Measurements from ENCODE around the gene DDX4.

The DDX4 gene

GRCh38 chr5:55855509-55855908 is 117.6 kb downstream of the DDX4 start:
- H3K4me2 ChIP-seq (ENCODE audit: insufficient read depth, low read length, poor library complexity, severe bottlenecking), result no peak overlapping the region
- H2BK15ac ChIP-seq (ENCODE audit: low read length), result no peak overlapping the region
- no peaks in the 10 kb centered on the region for H3K36me3 ChIP-seq (replicated peaks in 1 of 2; ENCODE audit: control insufficient read depth in 2 of 2, insufficient read depth in 2 of 2, low read length in 2 of 2)
- H3K23ac ChIP-seq (ENCODE audit: low read depth, low read length, poor library complexity), result no peak overlapping the region
- H2BK120ac ChIP-seq (ENCODE audit: low read depth, low read length), result no peak overlapping the region
- no peak overlapping the region for H3K9ac ChIP-seq (ENCODE audit: low read depth, low read length, poor library complexity)
- H3K14ac ChIP-seq (ENCODE audit: low read length), result no peak overlapping the region
- no CpG with 5 or more reads among the region's 5 CpGs for WGBS, 2 donors (ENCODE audit: extremely low coverage in 2 of 2, insufficient read length in 2 of 2, insufficient replicate concordance in 1 of 2)
- no peak overlapping the region for H3K4ac ChIP-seq (ENCODE audit: low read length)
- no peaks in the 10 kb centered on the region for H3K27me3 ChIP-seq (ENCODE audit: control insufficient read depth in 3 of 3, insufficient read depth in 3 of 3, low read depth in 1 of 3, low read length in 3 of 3)
- peak overlapping the region; percentile 1 for H3K18ac ChIP-seq (ENCODE audit: low read length)
- no peak overlapping the region for H3K4me3 ChIP-seq (ENCODE audit: low read length in 2 of 2)
- peaks cover 0 to 8% of the 10 kb centered on the region in 2 donors for H3K4me1 ChIP-seq (ENCODE audit: control insufficient read depth in 2 of 2, insufficient read depth in 1 of 2, low read depth in 1 of 2, low read length in 2 of 2)
- H3K9me3 ChIP-seq (replicated peaks in 1 of 2; ENCODE audit: control insufficient read depth in 2 of 2, insufficient read depth in 1 of 2, low read depth in 1 of 2, low read length in 2 of 2), result no peaks in the 10 kb centered on the region
- no peak overlapping the region for H4K91ac ChIP-seq (ENCODE audit: low read depth, low read length, poor library complexity)
- H2BK5ac ChIP-seq (ENCODE audit: low read length), result no peak overlapping the region
- no peak for DNase-seq (ENCODE audit: low spot score)
- no peaks in the 10 kb centered on the region for H3K79me1 ChIP-seq (ENCODE audit: low read depth, low read length)
- no peak overlapping the region for H4K8ac ChIP-seq (ENCODE audit: low read depth, low read length)
- H2AFZ ChIP-seq (ENCODE audit: low read length), result peak overlapping the region; percentile 53
- H2AK5ac ChIP-seq (ENCODE audit: low read depth, low read length), result no peak overlapping the region
- no peak overlapping the region for H2BK12ac ChIP-seq (ENCODE audit: low read length)
- H3K27ac ChIP-seq (replicated peaks; ENCODE audit: low read length), result no peak overlapping the region

- no CpG with 5 or more reads among the region's 5 CpGs for WGBS, 2 donors (ENCODE audit: extremely low coverage in 2 of 2, insufficient read length in 2 of 2, insufficient replicate concordance in 1 of 2)
- DNase-seq (ENCODE audit: low spot score), result no peak
These were observed 118.8 kb downstream of the DDX4 start for GRCh38 chr5:55856516-55857246.

GRCh38 chr5:55857247-55857640 is 119.4 kb downstream of the DDX4 start:
- H3K4ac ChIP-seq (ENCODE audit: low read length), result no peak overlapping the region
- no peak overlapping the region for H3K9ac ChIP-seq (ENCODE audit: low read depth, low read length, poor library complexity)
- H4K8ac ChIP-seq (ENCODE audit: low read depth, low read length), result no peak overlapping the region
- H3K18ac ChIP-seq (ENCODE audit: low read length), result no peak overlapping the region
- no peak overlapping the region for H3K27ac ChIP-seq (replicated peaks; ENCODE audit: low read length)
- H3K27me3 ChIP-seq (ENCODE audit: control insufficient read depth in 3 of 3, insufficient read depth in 3 of 3, low read depth in 1 of 3, low read length in 3 of 3), result no peaks in the 10 kb centered on the region
- no peak overlapping the region for H2BK12ac ChIP-seq (ENCODE audit: low read length)
- no peak overlapping the region for H2BK120ac ChIP-seq (ENCODE audit: low read depth, low read length)
- no peak overlapping the region for H2AFZ ChIP-seq (ENCODE audit: low read length)
- H3K14ac ChIP-seq (ENCODE audit: low read length), result no peak overlapping the region
- no peak overlapping the region for H4K91ac ChIP-seq (ENCODE audit: low read depth, low read length, poor library complexity)
- H3K4me1 ChIP-seq (ENCODE audit: control insufficient read depth in 2 of 2, insufficient read depth in 1 of 2, low read depth in 1 of 2, low read length in 2 of 2), result peaks cover 0 to 8% of the 10 kb centered on the region in 2 donors
- H2AK5ac ChIP-seq (ENCODE audit: low read depth, low read length), result no peak overlapping the region
- H3K36me3 ChIP-seq (replicated peaks in 1 of 2; ENCODE audit: control insufficient read depth in 2 of 2, insufficient read depth in 2 of 2, low read length in 2 of 2), result no peaks in the 10 kb centered on the region
- no peaks in the 10 kb centered on the region for H3K79me1 ChIP-seq (ENCODE audit: low read depth, low read length)
- H2BK15ac ChIP-seq (ENCODE audit: low read length), result no peak overlapping the region
- no peak overlapping the region for H3K4me2 ChIP-seq (ENCODE audit: insufficient read depth, low read length, poor library complexity, severe bottlenecking)
- no peak overlapping the region for H3K23ac ChIP-seq (ENCODE audit: low read depth, low read length, poor library complexity)
- no peaks in the 10 kb centered on the region for H3K9me3 ChIP-seq (replicated peaks in 1 of 2; ENCODE audit: control insufficient read depth in 2 of 2, insufficient read depth in 1 of 2, low read depth in 1 of 2, low read length in 2 of 2)
- H2BK5ac ChIP-seq (ENCODE audit: low read length), result no peak overlapping the region
- H3K4me3 ChIP-seq (ENCODE audit: low read length in 2 of 2), result no peak overlapping the region
- WGBS, 2 donors (ENCODE audit: extremely low coverage in 2 of 2, insufficient read length in 2 of 2, insufficient replicate concordance in 1 of 2), result no CpG with 5 or more reads among the region's 4 CpGs
- DNase-seq (ENCODE audit: low spot score), result no peak

More at GRCh38 chr5:55856516-55857246, 118.8 kb downstream of the DDX4 start:
- Histone ChIP-seq H2BK5ac (ENCODE audit: low read length) (no peak overlapping the region), H3K27me3 (ENCODE audit: control insufficient read depth in 3 of 3, insufficient read depth in 3 of 3, low read depth in 1 of 3, low read length in 3 of 3) (no peaks in the 10 kb centered on the region), H3K4me1 (ENCODE audit: control insufficient read depth in 2 of 2, insufficient read depth in 1 of 2, low read depth in 1 of 2, low read length in 2 of 2) (peaks cover 0 to 8% of the 10 kb centered on the region in 2 donors), H2AFZ (ENCODE audit: low read length) (no peak overlapping the region), H3K4ac (ENCODE audit: low read length) (no peak overlapping the region), H4K91ac (ENCODE audit: low read depth, low read length, poor library complexity) (no peak overlapping the region), H2BK120ac (ENCODE audit: low read depth, low read length) (no peak overlapping the region), H4K8ac (ENCODE audit: low read depth, low read length) (no peak overlapping the region), H3K9me3 (replicated peaks in 1 of 2; ENCODE audit: control insufficient read depth in 2 of 2, insufficient read depth in 1 of 2, low read depth in 1 of 2, low read length in 2 of 2) (no peaks in the 10 kb centered on the region), H2AK5ac (ENCODE audit: low read depth, low read length) (no peak overlapping the region), H3K4me3 (ENCODE audit: low read length in 2 of 2) (no peak overlapping the region), H3K23ac (ENCODE audit: low read depth, low read length, poor library complexity) (no peak overlapping the region), H3K9ac (ENCODE audit: low read depth, low read length, poor library complexity) (no peak overlapping the region), H3K27ac (replicated peaks; ENCODE audit: low read length) (no peak overlapping the region), H3K18ac (ENCODE audit: low read length) (no peak overlapping the region), H3K4me2 (ENCODE audit: insufficient read depth, low read length, poor library complexity, severe bottlenecking) (no peak overlapping the region), H2BK15ac (ENCODE audit: low read length) (no peak overlapping the region), H3K36me3 (replicated peaks in 1 of 2; ENCODE audit: control insufficient read depth in 2 of 2, insufficient read depth in 2 of 2, low read length in 2 of 2) (no peaks in the 10 kb centered on the region), H2BK12ac (ENCODE audit: low read length) (no peak overlapping the region), H3K79me1 (ENCODE audit: low read depth, low read length) (no peaks in the 10 kb centered on the region), H3K14ac (ENCODE audit: low read length) (no peak overlapping the region)

- Histone ChIP-seq H3K4me2 (ENCODE audit: insufficient read depth, low read length, poor library complexity, severe bottlenecking) (no peak overlapping the region), H2BK12ac (ENCODE audit: low read length) (no peak overlapping the region), H2AK5ac (ENCODE audit: low read depth, low read length) (no peak overlapping the region), H2AFZ (ENCODE audit: low read length) (no peak overlapping the region), H3K27me3 (ENCODE audit: control insufficient read depth in 3 of 3, insufficient read depth in 3 of 3, low read depth in 1 of 3, low read length in 3 of 3) (no peaks in the 10 kb centered on the region), H3K36me3 (replicated peaks in 1 of 2; ENCODE audit: control insufficient read depth in 2 of 2, insufficient read depth in 2 of 2, low read length in 2 of 2) (no peaks in the 10 kb centered on the region), H2BK120ac (ENCODE audit: low read depth, low read length) (no peak overlapping the region), H3K9me3 (replicated peaks in 1 of 2; ENCODE audit: control insufficient read depth in 2 of 2, insufficient read depth in 1 of 2, low read depth in 1 of 2, low read length in 2 of 2) (no peaks in the 10 kb centered on the region), H3K4ac (ENCODE audit: low read length) (no peak overlapping the region), H3K27ac (replicated peaks; ENCODE audit: low read length) (no peak overlapping the region), H2BK15ac (ENCODE audit: low read length) (no peak overlapping the region), H3K4me1 (ENCODE audit: control insufficient read depth in 2 of 2, insufficient read depth in 1 of 2, low read depth in 1 of 2, low read length in 2 of 2) (peaks cover 0 to 8% of the 10 kb centered on the region in 2 donors), H4K8ac (ENCODE audit: low read depth, low read length) (no peak overlapping the region), H3K14ac (ENCODE audit: low read length) (no peak overlapping the region), H3K23ac (ENCODE audit: low read depth, low read length, poor library complexity) (no peak overlapping the region), H3K18ac (ENCODE audit: low read length) (no peak overlapping the region), H2BK5ac (ENCODE audit: low read length) (no peak overlapping the region), H3K4me3 (ENCODE audit: low read length in 2 of 2) (no peak overlapping the region), H3K79me1 (ENCODE audit: low read depth, low read length) (no peaks in the 10 kb centered on the region), H4K91ac (ENCODE audit: low read depth, low read length, poor library complexity) (no peak overlapping the region), H3K9ac (ENCODE audit: low read depth, low read length, poor library complexity) (no peak overlapping the region)
- DNase-seq (ENCODE audit: low spot score), result no peak
- WGBS, 2 donors (ENCODE audit: extremely low coverage in 2 of 2, insufficient read length in 2 of 2, insufficient replicate concordance in 1 of 2), result no CpG with 5 or more reads among the region's 2 CpGs
These were observed 120.2 kb downstream of the DDX4 start for GRCh38 chr5:55858104-55858503.

All from neuronal stem cell (in vitro differentiated cells).